ENCODE results near the gene HIPK4. TPM values are rescaled to one million over a fixed set of nuclear protein-coding genes. Genes with fewer than 3 reads are reported as not detected.

The HIPK4 gene
- total and polyA plus RNA-seq, 10 donors = 0.08 to 0.19 TPM; not detected in 8

DNA sequence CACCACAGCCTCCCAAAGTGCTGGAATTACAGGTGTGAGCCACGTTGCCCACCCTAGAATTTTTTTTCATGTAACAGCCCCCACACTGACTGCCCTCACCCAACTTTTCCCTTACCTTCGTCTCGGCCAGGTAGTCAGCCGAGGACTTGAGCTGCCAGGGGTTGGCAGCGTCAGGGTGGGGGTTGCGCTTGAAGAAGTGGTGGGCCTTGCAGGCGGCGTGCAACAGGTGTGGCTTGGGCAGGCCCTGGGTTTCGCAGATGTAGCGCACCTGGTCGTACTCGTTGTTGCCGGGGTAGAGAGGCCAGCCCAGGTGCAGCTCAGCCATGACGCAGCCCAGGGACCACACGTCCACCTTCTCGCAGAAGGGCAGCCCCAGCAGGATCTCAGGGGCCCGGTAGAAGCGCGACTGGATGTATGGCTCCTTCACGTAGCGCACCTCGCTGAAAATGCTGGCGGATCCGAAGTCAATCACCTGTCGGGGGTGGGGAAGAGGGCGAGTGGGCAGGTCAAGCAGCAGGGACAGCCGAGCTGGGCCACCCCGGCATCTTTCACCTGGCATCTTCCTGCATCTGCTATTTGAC lies 6.2 kb downstream of the HIPK4 start:
- DNase-seq = no peak
- WGBS, 5 donors = 87 to 93% (median 88%) methylated on average over 27 to 28 of the region's 28 CpGs
- intact Hi-C loops (cut with DNase I; ENCODE audit: low total_unique reads) = no loop called here
- no peak overlapping the region for H3K27ac ChIP-seq
- H3K4me3 ChIP-seq = no peak overlapping the region
- H3K36me3 ChIP-seq = peaks cover 0 to 23% (median 5%) of the 10 kb centered on the region in 6 donors
- no peak for TF ChIP-seq POLR2A (IDR thresholded peaks at IDR 0.05)
- TF ChIP-seq POLR2AphosphoS5 (IDR thresholded peaks at IDR 0.05) = peak in 1 of 3 donors; percentile 25
- H3K9me3 ChIP-seq = no peaks in the 10 kb centered on the region
- no peaks in the 10 kb centered on the region for H3K27me3 ChIP-seq (replicated peaks in 1 of 7)
- no peaks in the 10 kb centered on the region for H3K4me1 ChIP-seq

- intact Hi-C loops (cut with DNase I; ENCODE audit: low total_unique reads) = no loop called here
- H3K27ac ChIP-seq = no peak overlapping the region
- 76 to 93% (median 79%) methylated on average over 3 of the region's 3 CpGs for WGBS, 5 donors
- H3K36me3 ChIP-seq = peaks cover 0 to 46% (median 18%) of the 10 kb centered on the region in 6 donors
- no peak for TF ChIP-seq POLR2AphosphoS5 (IDR thresholded peaks at IDR 0.05)
- no peak for TF ChIP-seq POLR2A (IDR thresholded peaks at IDR 0.05)
- TF ChIP-seq, protein P1, sequence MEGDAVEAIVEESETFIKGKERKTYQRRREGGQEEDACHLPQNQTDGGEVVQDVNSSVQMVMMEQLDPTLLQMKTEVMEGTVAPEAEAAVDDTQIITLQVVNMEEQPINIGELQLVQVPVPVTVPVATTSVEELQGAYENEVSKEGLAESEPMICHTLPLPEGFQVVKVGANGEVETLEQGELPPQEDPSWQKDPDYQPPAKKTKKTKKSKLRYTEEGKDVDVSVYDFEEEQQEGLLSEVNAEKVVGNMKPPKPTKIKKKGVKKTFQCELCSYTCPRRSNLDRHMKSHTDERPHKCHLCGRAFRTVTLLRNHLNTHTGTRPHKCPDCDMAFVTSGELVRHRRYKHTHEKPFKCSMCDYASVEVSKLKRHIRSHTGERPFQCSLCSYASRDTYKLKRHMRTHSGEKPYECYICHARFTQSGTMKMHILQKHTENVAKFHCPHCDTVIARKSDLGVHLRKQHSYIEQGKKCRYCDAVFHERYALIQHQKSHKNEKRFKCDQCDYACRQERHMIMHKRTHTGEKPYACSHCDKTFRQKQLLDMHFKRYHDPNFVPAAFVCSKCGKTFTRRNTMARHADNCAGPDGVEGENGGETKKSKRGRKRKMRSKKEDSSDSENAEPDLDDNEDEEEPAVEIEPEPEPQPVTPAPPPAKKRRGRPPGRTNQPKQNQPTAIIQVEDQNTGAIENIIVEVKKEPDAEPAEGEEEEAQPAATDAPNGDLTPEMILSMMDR (IDR thresholded peaks at IDR 0.05 in 8 of 11, conservative IDR thresholded peaks at IDR 0.05 in 3 of 11) = no peak
- H3K4me3 ChIP-seq = no peak overlapping the region
- DNase-seq = no peak
- H3K4me1 ChIP-seq = no peaks in the 10 kb centered on the region
- H3K9me3 ChIP-seq = no peaks in the 10 kb centered on the region
- H3K27me3 ChIP-seq (replicated peaks in 1 of 7) = no peaks in the 10 kb centered on the region
Measured at GRCh38 chr19:40381321-40381720, 8.7 kb downstream of the HIPK4 start.

- Histone ChIP-seq H3K4me1 (no peaks in the 10 kb centered on the region), H3K4me3 (no peak overlapping the region), H3K27me3 (replicated peaks in 1 of 7) (no peaks in the 10 kb centered on the region), H3K36me3 (peaks cover 0 to 55% (median 18%) of the 10 kb centered on the region in 6 donors), H3K9me3 (no peaks in the 10 kb centered on the region), H3K27ac (no peak overlapping the region)
- TF ChIP-seq POLR2AphosphoS5 (IDR thresholded peaks at IDR 0.05) (peak in 1 of 3 donors; percentile 52), POLR2A (IDR thresholded peaks at IDR 0.05) (no peak)
- 89 to 93% (median 91%) methylated on average over 13 to 37 of the region's 37 CpGs for WGBS, 5 donors
- intact Hi-C loops (cut with DNase I; ENCODE audit: low total_unique reads) = no loop called here
- DNase-seq = no peak
Measured at GRCh38 chr19:40380199-40381037, 9.6 kb downstream of the HIPK4 start.

GRCh38 chr19:40379446-40380198 lies 10.4 kb downstream of the HIPK4 start:
- no peak overlapping the region for H3K27ac ChIP-seq
- intact Hi-C loops (cut with DNase I; ENCODE audit: low total_unique reads) = no loop called here
- 83 to 92% (median 88%) methylated on average over 11 of the region's 11 CpGs for WGBS, 5 donors
- peaks cover 0 to 62% (median 23%) of the 10 kb centered on the region in 6 donors for H3K36me3 ChIP-seq
- TF ChIP-seq POLR2A (IDR thresholded peaks at IDR 0.05) (no peak), POLR2AphosphoS5 (IDR thresholded peaks at IDR 0.05) (peak in 1 of 3 donors; percentile 13)
- TF ChIP-seq, protein P1 (IDR thresholded peaks at IDR 0.05 in 8 of 11, conservative IDR thresholded peaks at IDR 0.05 in 3 of 11) = no peak
- no peaks in the 10 kb centered on the region for H3K27me3 ChIP-seq (replicated peaks in 1 of 7)
- no peak for DNase-seq
- H3K4me1 ChIP-seq = no peaks in the 10 kb centered on the region
- H3K9me3 ChIP-seq = no peaks in the 10 kb centered on the region
- no peak overlapping the region for H3K4me3 ChIP-seq

All from spleen (tissue), 11 donors.